K562 (cell line): Measurements from ENCODE around the gene PTBP3. TPM values are rescaled to one million over a fixed set of nuclear protein-coding genes. Genes with fewer than 3 reads are reported as not detected.

ENCODE experiments used
- BMI1 ChIP-seq: fragments of 150-350 bp; IDR thresholded peaks from 2 replicates; pipeline ENCODE4 v1.6.1; 2014; ENCODE audit warnings: low read length
- CHD4 ChIP-seq: fragments of 200-600 bp; sonication (generic); IDR thresholded peaks from 3 replicates; pipeline ENCODE4 v1.6.1; 2012; ENCODE audit warnings: low read depth, mild to moderate bottlenecking, mixed read lengths, low read length, inconsistent platforms; ENCODE audit not compliant: insufficient read depth, insufficient replicate concordance, poor library complexity, severe bottlenecking
- DMBX1 ChIP-seq: fragments of 250-450 bp; sonication (Bioruptor Pico); IDR thresholded peaks from 2 replicates; pipeline ENCODE4 v1.8.0; 2022; ENCODE audit warnings: inconsistent platforms, mild to moderate bottlenecking, moderate library complexity, borderline replicate concordance
- E2F5 ChIP-seq: sonication (generic); formaldehyde crosslinking; IDR thresholded peaks from 2 replicates; pipeline ENCODE4 v1.8.0; 2022; ENCODE audit warnings: mild to moderate bottlenecking, missing genetic modification reagents
- EP300 ChIP-seq: IDR thresholded peaks from 2 replicates; pipeline ENCODE4 v1.6.1; 2012; ENCODE audit warnings: low read length, improper control_type of control experiment
- GATA2 ChIP-seq: sonication (generic); formaldehyde crosslinking; IDR thresholded peaks from 2 replicates; pipeline ENCODE4 v1.4.0; 2020; ENCODE audit warnings: mild to moderate bottlenecking, missing genetic modification reagents
- GMEB1 ChIP-seq: fragments of 250-450 bp; sonication (Bioruptor Pico); IDR thresholded peaks from 2 replicates; pipeline ENCODE4 v1.4.0; 2020; ENCODE audit warnings: mild to moderate bottlenecking
- HDAC6 ChIP-seq: IDR thresholded peaks from 2 replicates; pipeline ENCODE4 v1.6.1; 2012; ENCODE audit warnings: low read depth, mild to moderate bottlenecking, control low read depth, inconsistent platforms, low read length, moderate library complexity
- MAX ChIP-seq: sonication (generic); formaldehyde crosslinking; IDR thresholded peaks from 2 replicates; pipeline ENCODE4 v1.9.0; 2022; ENCODE audit warnings: mild to moderate bottlenecking, missing genetic modification reagents
- MYNN ChIP-seq, 2 experiments: sonication (generic); formaldehyde crosslinking in 1 of 2; IDR thresholded peaks; 2 replicates each; pipeline versions ENCODE4 v1.5.0 to v1.6.1; 2016 to 2020; ENCODE audit warnings: antibody characterized with exemption in 1 of 2, missing genetic modification reagents in 1 of 2
- NELFE ChIP-seq: IDR thresholded peaks from 2 replicates; pipeline ENCODE4 v1.6.1; 2011; ENCODE audit warnings: mild to moderate bottlenecking; ENCODE audit not compliant: insufficient read depth, insufficient read length
- NFIC ChIP-seq: fragments of 450-650 bp; IDR thresholded peaks from 2 replicates; pipeline ENCODE4 v1.6.1; 2017; ENCODE audit warnings: mild to moderate bottlenecking, inconsistent platforms
- NUFIP1 ChIP-seq: fragments of 450-650 bp; IDR thresholded peaks from 2 replicates; pipeline ENCODE4 v1.6.1; 2018; ENCODE audit not compliant: partially characterized antibody
- PML ChIP-seq: IDR thresholded peaks from 2 replicates; pipeline ENCODE4 v1.6.1; 2012; ENCODE audit warnings: low read length, inconsistent platforms
- POLR3A ChIP-seq: IDR thresholded peaks from 2 replicates; pipeline ENCODE4 v1.6.1; 2011; ENCODE audit warnings: borderline replicate concordance, mild to moderate bottlenecking, moderate library complexity; ENCODE audit not compliant: insufficient read length, insufficient read depth; ENCODE audit errors: extremely low read depth
- RBM22 ChIP-seq: fragments of 200-400 bp; formaldehyde crosslinking; IDR thresholded peaks from 2 replicates; pipeline ENCODE4 v1.6.1; 2018; ENCODE audit warnings: low read length, low read depth; ENCODE audit not compliant: poor library complexity, severe bottlenecking
- SNAPC5 ChIP-seq: fragments of 250-450 bp; sonication (Bioruptor Pico); IDR thresholded peaks from 2 replicates; pipeline ENCODE4 v1.8.0; 2021; ENCODE audit warnings: moderate library complexity, mild to moderate bottlenecking, inconsistent platforms
- TCF15 ChIP-seq: fragments of 250-450 bp; sonication (Bioruptor Pico); IDR thresholded peaks from 2 replicates; pipeline ENCODE4 v1.8.0; 2022; ENCODE audit warnings: moderate library complexity, mild to moderate bottlenecking, inconsistent platforms
- TEAD4 ChIP-seq, 2 experiments: sonication (generic) in 1 of 2; formaldehyde crosslinking in 1 of 2; IDR thresholded peaks; 2 replicates each; pipeline versions ENCODE4 v1.6.1 to v1.8.0; 2012 to 2022; ENCODE audit warnings: borderline replicate concordance in 1 of 2, inconsistent platforms in 1 of 2, low read length in 1 of 2, mild to moderate bottlenecking in 1 of 2, missing genetic modification reagents in 1 of 2
- TFAM ChIP-seq: fragments of 250-450 bp; sonication (Bioruptor Pico); conservative IDR thresholded peaks from 2 replicates; pipeline ENCODE4 v1.5.0; 2021; ENCODE audit warnings: mild to moderate bottlenecking, moderate library complexity
- U2AF1 ChIP-seq: fragments of 200-400 bp; formaldehyde crosslinking; optimal IDR thresholded peaks from 2 replicates; pipeline ENCODE3; 2017; ENCODE audit warnings: mild to moderate bottlenecking, low read depth, low read length, moderate library complexity
- ZFX ChIP-seq: sonication (generic); formaldehyde crosslinking; IDR thresholded peaks from 2 replicates; pipeline ENCODE4 v1.8.0; 2022; ENCODE audit warnings: mild to moderate bottlenecking, missing genetic modification reagents, moderate library complexity
- ZNF175 ChIP-seq: fragments of 200-800 bp; sonication (Bioruptor generic); IDR thresholded peaks from 2 replicates; pipeline ENCODE4 v1.6.1; 2016; ENCODE audit warnings: low read depth, mild to moderate bottlenecking, missing genetic modification characterization, missing compliant biosample characterization
- ZNF274 ChIP-seq: IDR thresholded peaks from 2 replicates; pipeline ENCODE4 v1.6.1; 2011; ENCODE audit warnings: low read depth, mild to moderate bottlenecking, low read length, moderate library complexity, borderline replicate concordance
- ZNF780A ChIP-seq: fragments of 250-450 bp; sonication (Bioruptor Pico); IDR thresholded peaks from 2 replicates; pipeline ENCODE4 v1.5.0; 2021; ENCODE audit warnings: mild to moderate bottlenecking
- polyA plus RNA-seq, 8 experiments: library from polyadenylated mRNA; depleted of rRNA in 4 of 8; stranded (reverse) in 5 of 8; unstranded in 3 of 8; fragments of >200 nt; fragmentation: Nextera tagmentation in 2 of 8; fragmentation: Illumina TruSeq in 1 of 8; extraction: Ambion mirVana in 2 of 8; extraction: Trizol in 1 of 8; gene quantifications; 2 replicates each; pipeline versions ENCODE4 v1.2.1 to v1.2.3, GENCODE V29; 2011 to 2014; ENCODE audit warnings: inconsistent platforms in 1 of 8, missing spikeins in 1 of 8
- total RNA-seq, 7 experiments: library from RNA; depleted of rRNA in 6 of 7; stranded (reverse); fragments of >200 nt in 6 of 7; fragmentation: Illumina TruSeq in 2 of 7; extraction: Trizol in 2 of 7; gene quantifications; 2 replicates each; pipeline versions ENCODE4 v1.2.1 to v1.2.3, GENCODE V29; 2011 to 2021; ENCODE audit warnings: low replicate concordance in 1 of 7

PTBP3 gene
- total and polyA plus RNA-seq, 9 of the 15 experiments (the other 6 are each of a cell fraction or from before 2014, with no cell fraction given): 22.4 to 132 (median 68.0) TPM

- TF ChIP-seq ZNF274 (no peak), U2AF1 (no peak), NUFIP1 (no peak), NELFE (no peak), GMEB1 (CRISPR knock-in tag) (no peak), TCF15 (CRISPR knock-in tag) (no peak), SNAPC5 (CRISPR knock-in tag) (no peak), BMI1 (no peak), ZNF175 (CRISPR knock-in tag) (no peak), DMBX1 (CRISPR knock-in tag) (peak; percentile 60), GATA2 (CRISPR knock-in tag) (no peak), POLR3A (no peak), EP300 (no peak), TEAD4 (IDR thresholded peaks at IDR 0.05; ENCODE audit: low read length) (no peak), TEAD4 (CRISPR knock-in tag; IDR thresholded peaks at IDR 0.05; ENCODE audit: borderline replicate concordance) (no peak; the same call in 1 of the 2 replicates), CHD4 (no peak), MAX (CRISPR knock-in tag) (peak; percentile 60), TFAM (CRISPR knock-in tag) (no peak), HDAC6 (no peak), MYNN (IDR thresholded peaks at IDR 0.05) (0 out of 2 replicates have a peak, but pooled peaks have one; percentile 18), MYNN (CRISPR knock-in tag; IDR thresholded peaks at IDR 0.05) (no peak), NFIC (0 out of 2 replicates have a peak, but pooled peaks have one; percentile 3), PML (no peak), RBM22 (no peak), ZNF780A (no peak), ZFX (CRISPR knock-in tag) (peak; percentile 46; the same call in 1 of the 2 replicates), E2F5 (CRISPR knock-in tag) (no peak)
These were observed 159.8 kb downstream of the PTBP3 start (continued) for GRCh38 chr9:112173489-112174221.
